DMS153 treated with DMSO at 0.1 percent for 48 hours (cell line): ENCODE data around the gene VAMP7.
"Not testable (repeated sequence)": the region's sequence is repeated elsewhere in the genome, so short reads cannot be mapped to it uniquely, and the experiment has no call there.

Experiments
- DNase-seq: peaks from one replicate; lab custom pipeline; 2025; ENCODE audit not compliant: unreplicated experiment; lab: John Stamatoyannopoulos, UW

Gene VAMP7

GRCh38 chrX:155881158-155881993 is at the start of gene VAMP7:
VAMP7 (plus strand) TSS chrX:155881345; CDS start chrX:155889467, 8,122 bp downstream.
- peak; percentile 91 for DNase-seq

GRCh38 chrX:155841232-155841631 is 39.9 kb upstream of the VAMP7 start:
- DNase-seq = no peak

- not testable (repeated sequence) for DNase-seq
These were observed 29.4 kb upstream of the VAMP7 start for GRCh38 chrX:155851786-155852185.

GRCh38 chrX:155857561-155857960 is 23.6 kb upstream of the VAMP7 start:
- no peak for DNase-seq

GRCh38 chrX:155864655-155865054 is 16.5 kb upstream of the VAMP7 start:
- DNase-seq = no peak

- DNase-seq = no peak
These were observed 16.0 kb upstream of the VAMP7 start for GRCh38 chrX:155865193-155865592.

- DNase-seq = no peak
These were observed 13.3 kb upstream of the VAMP7 start for GRCh38 chrX:155867821-155868220.

GRCh38 chrX:155870958-155871357 is 10.2 kb upstream of the VAMP7 start:
- no peak for DNase-seq

GRCh38 chrX:155871934-155872333 is 9.2 kb upstream of the VAMP7 start:
- DNase-seq = no peak

- DNase-seq = no peak
These were observed 8.0 kb upstream of the VAMP7 start for GRCh38 chrX:155873188-155873587.

GRCh38 chrX:155874571-155875244 is 6.4 kb upstream of the VAMP7 start:
- DNase-seq = no peak

- DNase-seq = no peak
These were observed 4.4 kb upstream of the VAMP7 start for GRCh38 chrX:155876704-155877103.

- no peak for DNase-seq
These were observed 3.9 kb upstream of the VAMP7 start for GRCh38 chrX:155877288-155877687.

GRCh38 chrX:155880586-155881157 is 473 bp upstream of the VAMP7 start:
- DNase-seq = no peak

- DNase-seq = no peak
These were observed 5.3 kb downstream of the VAMP7 start for GRCh38 chrX:155886409-155886808.

GRCh38 chrX:155888139-155888538 is 7.0 kb downstream of the VAMP7 start:
- no peak for DNase-seq

- DNase-seq = no peak
These were observed 8.2 kb downstream of the VAMP7 start for GRCh38 chrX:155889328-155889727.

GRCh38 chrX:155891446-155892210 is 10.5 kb downstream of the VAMP7 start:
- no peak for DNase-seq

- DNase-seq = no peak
These were observed 12.4 kb downstream of the VAMP7 start for GRCh38 chrX:155893521-155893920.

GRCh38 chrX:155896512-155896911 is 15.4 kb downstream of the VAMP7 start:
- no peak for DNase-seq

GRCh38 chrX:155899366-155899765 is 18.2 kb downstream of the VAMP7 start:
- DNase-seq = no peak
